Liver (tissue), 9 donors: ENCODE data around the gene TMEM100. TPM values are rescaled to one million over a fixed set of nuclear protein-coding genes. Genes with fewer than 3 reads are reported as not detected.

Experiments
- DNase-seq: peaks from one replicate; pipeline ENCODE4 v3.0.0-alpha.2; 2017; ENCODE audit warnings: low spot score
- H3K27ac ChIP-seq, 2 donors: one replicate each; pipeline ENCODE4 v1.7.0; 2013; ENCODE audit warnings: inconsistent platforms in 2 of 2, low read length in 2 of 2, control low read depth in 1 of 2, low read depth in 1 of 2, mild to moderate bottlenecking in 1 of 2
- H3K27me3 ChIP-seq, 4 donors: one replicate each; pipeline versions ENCODE4 v1.6.1 to v1.7.0; 2013; ENCODE audit warnings: low read length in 3 of 4, inconsistent platforms in 1 of 4, mild to moderate bottlenecking in 1 of 4, moderate library complexity in 1 of 4; ENCODE audit not compliant: control insufficient read depth in 4 of 4, insufficient read depth in 4 of 4
- H3K36me3 ChIP-seq, 4 donors: one replicate each; pipeline versions ENCODE4 v1.6.1 to v1.7.0; 2013; ENCODE audit warnings: low read length in 3 of 4, mild to moderate bottlenecking in 3 of 4, low read depth in 1 of 4, moderate library complexity in 1 of 4; ENCODE audit not compliant: control insufficient read depth in 4 of 4, insufficient read depth in 3 of 4
- H3K4me1 ChIP-seq, 4 donors: one replicate each; pipeline versions ENCODE4 v1.6.1 to v1.7.0; 2013; ENCODE audit warnings: low read length in 3 of 4, mild to moderate bottlenecking in 3 of 4, moderate library complexity in 1 of 4; ENCODE audit not compliant: control insufficient read depth in 4 of 4, insufficient read depth in 4 of 4
- H3K4me3 ChIP-seq, 3 donors: one replicate each; pipeline versions ENCODE4 v1.6.1 to v1.7.0; 2013; ENCODE audit warnings: low read length in 3 of 3, control low read depth in 1 of 3, low read depth in 1 of 3, mild to moderate bottlenecking in 1 of 3
- H3K9ac ChIP-seq, 2 donors: one replicate each; pipeline ENCODE4 v1.7.0; 2013; ENCODE audit warnings: low read length in 2 of 2, mild to moderate bottlenecking in 2 of 2, moderate library complexity in 2 of 2, control low read depth in 1 of 2, low read depth in 1 of 2
- H3K9me3 ChIP-seq, 4 donors: one replicate each; pipeline versions ENCODE4 v1.6.1 to v1.7.0; 2013; ENCODE audit warnings: low read length in 3 of 4; ENCODE audit not compliant: control insufficient read depth in 4 of 4
- EGR1 ChIP-seq, 2 donors: IDR thresholded peaks; 2 replicates each; pipeline ENCODE4 v1.6.1; 2016 to 2018; ENCODE audit warnings: antibody characterized with exemption in 2 of 2, low read depth in 2 of 2
- FOXA1 ChIP-seq: IDR thresholded peaks from 2 replicates; pipeline ENCODE4 v1.6.1; 2016; ENCODE audit warnings: antibody characterized with exemption
- FOXA2 ChIP-seq: IDR thresholded peaks from 2 replicates; pipeline ENCODE4 v1.6.1; 2016; ENCODE audit warnings: antibody characterized with exemption
- GABPA ChIP-seq, 2 donors: IDR thresholded peaks in 1 of 2; conservative IDR thresholded peaks in 1 of 2; 2 replicates each; pipeline ENCODE4 v1.6.1; 2016; ENCODE audit warnings: antibody characterized with exemption in 2 of 2, mild to moderate bottlenecking in 1 of 2, moderate library complexity in 1 of 2
- HNF4A ChIP-seq, 2 donors: conservative IDR thresholded peaks; 2 replicates each; pipeline ENCODE4 v1.6.1; 2016; ENCODE audit warnings: antibody characterized with exemption in 2 of 2, mild to moderate bottlenecking in 2 of 2
- HNF4G ChIP-seq: IDR thresholded peaks from 2 replicates; pipeline ENCODE4 v1.6.1; 2016; ENCODE audit warnings: antibody characterized with exemption
- JUND ChIP-seq, 2 donors: IDR thresholded peaks; 2 replicates each; pipeline ENCODE4 v1.6.1; 2016; ENCODE audit warnings: antibody characterized with exemption in 2 of 2
- NR2F2 ChIP-seq: IDR thresholded peaks from 2 replicates; pipeline ENCODE4 v1.6.1; 2016; ENCODE audit warnings: antibody characterized with exemption
- RAD21 ChIP-seq, 2 donors: IDR thresholded peaks; 2 replicates each; pipeline ENCODE4 v1.6.1; 2016; ENCODE audit warnings: antibody characterized with exemption in 2 of 2, mild to moderate bottlenecking in 2 of 2
- REST ChIP-seq: IDR thresholded peaks from 2 replicates; pipeline ENCODE4 v1.6.1; 2016; ENCODE audit warnings: antibody characterized with exemption, mild to moderate bottlenecking
- RXRA ChIP-seq, 2 donors: IDR thresholded peaks; 2 replicates each; pipeline ENCODE4 v1.6.1; 2017 to 2018; ENCODE audit warnings: antibody characterized with exemption in 2 of 2, mild to moderate bottlenecking in 1 of 2
- SP1 ChIP-seq: IDR thresholded peaks from 2 replicates; pipeline ENCODE4 v1.6.1; 2018; ENCODE audit warnings: antibody characterized with exemption, mild to moderate bottlenecking
- TAF1 ChIP-seq: conservative IDR thresholded peaks from 2 replicates; pipeline ENCODE4 v1.6.1; 2016; ENCODE audit warnings: antibody characterized with exemption, mild to moderate bottlenecking
- YY1 ChIP-seq: IDR thresholded peaks from 2 replicates; pipeline ENCODE4 v1.6.1; 2016; ENCODE audit warnings: antibody characterized with exemption, mild to moderate bottlenecking
- ZBTB33 ChIP-seq: IDR thresholded peaks from 2 replicates; pipeline ENCODE4 v1.6.1; 2016; ENCODE audit warnings: antibody characterized with exemption
- WGBS: extraction: QIAGEN DNeasy Blood & Tissue Kit; methylation state at CpG from one replicate; pipeline ENCODE4 v1.1.7; 2013; 5-methylcytosine and 5-hydroxymethylcytosine counted together
- polyA plus RNA-seq, 2 donors: library from polyadenylated mRNA; stranded (reverse) in 1 of 2; unstranded in 1 of 2; fragments of 200-250 nt in 1 of 2; fragments of >200 nt in 1 of 2; fragmentation: Nextera tagmentation in 1 of 2; extraction: Ambion mirVana in 1 of 2; gene quantifications; one replicate each; pipeline versions ENCODE4 v1.2.1 to v1.2.3, GENCODE V29; 2013 to 2015
- total RNA-seq, 2 donors: library from RNA; depleted of rRNA; stranded (reverse); fragments of >200 nt; gene quantifications; one replicate each; pipeline ENCODE4 v1.2.3, GENCODE V29; 2014
- TF ChIP-seq, protein P1 (sequence below): fragments of 150-350 bp; IDR thresholded peaks from 2 replicates; pipeline ENCODE4 v1.5.1; 2017; ENCODE audit warnings: improper control_type of control experiment, low read depth, low read length; ENCODE audit not compliant: missing input control
- TF ChIP-seq, protein P2 (sequence below): IDR thresholded peaks from 2 replicates; pipeline ENCODE4 v1.6.1; 2016; ENCODE audit warnings: antibody characterized with exemption
- TF ChIP-seq, protein P3 (sequence below): IDR thresholded peaks from 2 replicates; pipeline ENCODE4 v1.6.1; 2016; ENCODE audit warnings: antibody characterized with exemption
- donor health status: healthy.
- donor health status: healthy.
- donor health status: healthy.
- donor health status: healthy.
- donor health status: healthy.

TMEM100 gene
- total and polyA plus RNA-seq, 4 donors, result 0.09 to 4.8 (median 2.3) TPM

DNA sequence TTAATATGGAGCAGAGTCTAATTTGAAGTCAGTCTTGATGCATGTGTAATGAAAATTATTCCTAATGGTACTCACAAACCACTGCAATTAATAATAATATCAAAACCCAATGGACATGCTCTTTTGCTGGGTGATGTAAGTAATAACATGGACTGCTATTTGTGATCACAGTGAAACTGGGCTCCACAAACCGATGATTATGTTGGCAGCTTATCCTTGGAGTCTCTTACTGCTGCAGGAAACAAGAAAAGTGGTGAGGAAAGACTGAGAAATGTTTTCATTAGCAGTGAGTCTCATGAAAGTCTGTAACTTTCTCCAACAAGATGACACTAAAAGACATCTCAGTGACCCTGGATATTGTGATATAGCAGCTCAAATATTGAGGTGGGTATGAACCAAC is 45.2 kb downstream of the TMEM100 start:
- Histone ChIP-seq H3K9me3 (no peaks in the 10 kb centered on the region), H3K4me1 (no peaks in the 10 kb centered on the region), H3K4me3 (no peak overlapping the region), H3K36me3 (no peaks in the 10 kb centered on the region), H3K9ac (no peak overlapping the region), H3K27ac (no peak overlapping the region), H3K27me3 (no peaks in the 10 kb centered on the region)
- WGBS, result 63% methylated on average over 1 of the region's 1 CpG
- DNase-seq, result no peak
- TF ChIP-seq FOXA1, result no peak
- TF ChIP-seq REST, result no peak
- TF ChIP-seq JUND (IDR thresholded peaks at IDR 0.05), result no peak
- no peak for TF ChIP-seq YY1
- no peak for TF ChIP-seq HNF4A (conservative IDR thresholded peaks at IDR 0.05)
- TF ChIP-seq GABPA (IDR thresholded peaks at IDR 0.05 in 1 of 2, conservative IDR thresholded peaks at IDR 0.05 in 1 of 2), result no peak
- no peak for TF ChIP-seq RXRA (IDR thresholded peaks at IDR 0.05)
- TF ChIP-seq FOXA2, result no peak
- TF ChIP-seq SP1, result no peak
- no peak for TF ChIP-seq RAD21 (IDR thresholded peaks at IDR 0.05)
- TF ChIP-seq, protein P1, sequence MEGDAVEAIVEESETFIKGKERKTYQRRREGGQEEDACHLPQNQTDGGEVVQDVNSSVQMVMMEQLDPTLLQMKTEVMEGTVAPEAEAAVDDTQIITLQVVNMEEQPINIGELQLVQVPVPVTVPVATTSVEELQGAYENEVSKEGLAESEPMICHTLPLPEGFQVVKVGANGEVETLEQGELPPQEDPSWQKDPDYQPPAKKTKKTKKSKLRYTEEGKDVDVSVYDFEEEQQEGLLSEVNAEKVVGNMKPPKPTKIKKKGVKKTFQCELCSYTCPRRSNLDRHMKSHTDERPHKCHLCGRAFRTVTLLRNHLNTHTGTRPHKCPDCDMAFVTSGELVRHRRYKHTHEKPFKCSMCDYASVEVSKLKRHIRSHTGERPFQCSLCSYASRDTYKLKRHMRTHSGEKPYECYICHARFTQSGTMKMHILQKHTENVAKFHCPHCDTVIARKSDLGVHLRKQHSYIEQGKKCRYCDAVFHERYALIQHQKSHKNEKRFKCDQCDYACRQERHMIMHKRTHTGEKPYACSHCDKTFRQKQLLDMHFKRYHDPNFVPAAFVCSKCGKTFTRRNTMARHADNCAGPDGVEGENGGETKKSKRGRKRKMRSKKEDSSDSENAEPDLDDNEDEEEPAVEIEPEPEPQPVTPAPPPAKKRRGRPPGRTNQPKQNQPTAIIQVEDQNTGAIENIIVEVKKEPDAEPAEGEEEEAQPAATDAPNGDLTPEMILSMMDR, result no peak
- TF ChIP-seq, protein P2, sequence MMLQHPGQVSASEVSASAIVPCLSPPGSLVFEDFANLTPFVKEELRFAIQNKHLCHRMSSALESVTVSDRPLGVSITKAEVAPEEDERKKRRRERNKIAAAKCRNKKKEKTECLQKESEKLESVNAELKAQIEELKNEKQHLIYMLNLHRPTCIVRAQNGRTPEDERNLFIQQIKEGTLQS, result no peak
- TF ChIP-seq TAF1, result no peak
- TF ChIP-seq NR2F2, result no peak
- no peak for TF ChIP-seq HNF4G
- TF ChIP-seq EGR1 (IDR thresholded peaks at IDR 0.05; ENCODE audit: low read depth in 2 of 2), result no peak
- TF ChIP-seq ZBTB33, result no peak
- TF ChIP-seq, protein P3, sequence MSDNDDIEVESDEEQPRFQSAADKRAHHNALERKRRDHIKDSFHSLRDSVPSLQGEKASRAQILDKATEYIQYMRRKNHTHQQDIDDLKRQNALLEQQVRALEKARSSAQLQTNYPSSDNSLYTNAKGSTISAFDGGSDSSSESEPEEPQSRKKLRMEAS, result no peak
